Measurements from ENCODE around the gene EXOC2.
"Not testable (repeated sequence)": the region's sequence is repeated elsewhere in the genome, so short reads cannot be mapped to it uniquely, and the experiment has no call there.

The EXOC2 gene

DNA sequence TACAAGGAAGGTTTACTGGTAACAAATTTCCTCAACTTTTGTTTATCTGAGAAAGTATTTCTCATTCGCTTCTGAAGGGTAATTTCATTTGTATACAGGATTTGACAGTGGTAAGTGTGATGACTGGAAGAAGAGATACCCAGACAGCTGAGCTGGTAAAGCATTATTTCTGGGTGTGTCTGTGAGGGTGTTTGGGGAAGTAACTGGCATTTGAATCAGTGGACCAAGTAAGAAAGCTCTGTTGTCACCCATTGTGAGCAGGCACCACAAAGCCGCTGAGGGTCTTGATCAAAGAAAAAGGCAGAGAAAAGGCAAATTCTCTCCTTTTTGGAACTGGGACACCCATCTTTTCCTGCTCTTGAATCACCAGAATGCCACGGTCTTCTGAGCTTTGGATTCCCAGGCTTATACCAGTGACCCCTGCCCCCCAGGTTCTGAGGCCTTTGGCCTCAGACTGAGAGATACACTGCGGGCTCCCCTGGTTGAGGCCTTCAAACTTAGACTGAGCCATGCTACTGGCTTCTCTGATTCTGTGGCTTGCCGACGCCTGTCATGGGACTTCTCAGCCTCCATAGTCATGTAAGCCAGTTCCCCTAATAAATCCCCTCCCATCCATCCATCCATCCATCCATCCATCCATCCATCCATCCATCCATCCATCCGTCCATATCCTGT is 25.5 kb downstream of the EXOC2 start:
- Histone ChIP-seq H3K4me3 (IDR thresholded peaks at IDR 0.05; ENCODE audit: insufficient read depth, low read depth, low read length) (no peak overlapping the region), H3K9ac (no peak overlapping the region), H2AFZ (ENCODE audit: low read depth) (no peak overlapping the region), H3K79me2 (ENCODE audit: insufficient read depth, low read depth) (peaks cover 16% of the 10 kb centered on the region; the same call in 1 of the 2 replicates), H3K4me2 (no peak overlapping the region), H4K20me1 (ENCODE audit: insufficient read depth) (no peaks in the 10 kb centered on the region), H3K36me3 (ENCODE audit: insufficient read depth) (no peaks in the 10 kb centered on the region), H3K27me3 (ENCODE audit: insufficient read depth, low read depth) (no peaks in the 10 kb centered on the region), H3K4me1 (ENCODE audit: low read depth, poor library complexity, severe bottlenecking) (no peaks in the 10 kb centered on the region), H3K27ac (no peak overlapping the region)
- TF ChIP-seq, protein P1, sequence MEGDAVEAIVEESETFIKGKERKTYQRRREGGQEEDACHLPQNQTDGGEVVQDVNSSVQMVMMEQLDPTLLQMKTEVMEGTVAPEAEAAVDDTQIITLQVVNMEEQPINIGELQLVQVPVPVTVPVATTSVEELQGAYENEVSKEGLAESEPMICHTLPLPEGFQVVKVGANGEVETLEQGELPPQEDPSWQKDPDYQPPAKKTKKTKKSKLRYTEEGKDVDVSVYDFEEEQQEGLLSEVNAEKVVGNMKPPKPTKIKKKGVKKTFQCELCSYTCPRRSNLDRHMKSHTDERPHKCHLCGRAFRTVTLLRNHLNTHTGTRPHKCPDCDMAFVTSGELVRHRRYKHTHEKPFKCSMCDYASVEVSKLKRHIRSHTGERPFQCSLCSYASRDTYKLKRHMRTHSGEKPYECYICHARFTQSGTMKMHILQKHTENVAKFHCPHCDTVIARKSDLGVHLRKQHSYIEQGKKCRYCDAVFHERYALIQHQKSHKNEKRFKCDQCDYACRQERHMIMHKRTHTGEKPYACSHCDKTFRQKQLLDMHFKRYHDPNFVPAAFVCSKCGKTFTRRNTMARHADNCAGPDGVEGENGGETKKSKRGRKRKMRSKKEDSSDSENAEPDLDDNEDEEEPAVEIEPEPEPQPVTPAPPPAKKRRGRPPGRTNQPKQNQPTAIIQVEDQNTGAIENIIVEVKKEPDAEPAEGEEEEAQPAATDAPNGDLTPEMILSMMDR (conservative IDR thresholded peaks at IDR 0.05; ENCODE audit: low read depth, low read length) = no peak

DNA sequence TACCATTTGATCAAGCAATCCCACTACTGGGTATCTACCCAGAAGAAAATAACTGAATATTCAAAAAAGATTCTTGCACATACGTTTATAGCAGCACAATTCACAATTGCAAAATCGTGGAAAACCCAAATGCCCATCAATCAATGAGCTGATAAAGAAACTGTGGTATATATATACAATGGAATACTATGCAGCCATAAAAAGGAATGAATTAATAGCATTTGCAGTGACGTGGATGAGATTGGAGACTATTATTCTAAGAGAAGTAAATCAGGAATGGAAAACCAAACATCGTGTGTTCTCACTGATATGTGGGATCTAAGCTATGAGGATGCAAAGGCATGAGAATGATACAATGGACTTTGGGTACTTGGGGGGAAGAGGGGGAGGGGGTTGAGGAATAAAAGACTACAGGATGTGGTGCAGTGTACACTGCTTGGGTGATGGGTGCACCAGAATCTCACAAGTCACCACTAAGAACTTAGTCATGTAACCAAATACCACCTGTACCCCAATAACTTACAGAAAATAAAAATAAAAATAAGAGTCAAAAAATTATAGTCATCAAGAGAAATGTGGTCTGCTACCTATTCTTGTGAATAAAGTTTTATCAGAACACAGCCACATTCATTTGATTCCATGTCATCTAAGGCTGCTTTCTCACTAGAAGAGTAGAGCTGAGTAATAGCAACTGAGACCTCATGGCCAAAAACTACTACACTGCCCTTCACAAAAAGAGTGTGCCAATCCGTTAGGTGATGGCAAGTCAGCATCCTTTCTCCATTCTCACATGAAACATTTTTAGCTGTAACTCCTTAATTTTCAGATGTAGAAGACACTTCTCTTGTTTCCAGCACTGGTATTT is 27.3 kb downstream of the EXOC2 start:
- H3K4me1 ChIP-seq (ENCODE audit: low read depth, poor library complexity, severe bottlenecking) = no peaks in the 10 kb centered on the region
- H3K36me3 ChIP-seq (ENCODE audit: insufficient read depth) = no peaks in the 10 kb centered on the region
- TF ChIP-seq, protein P1 (conservative IDR thresholded peaks at IDR 0.05; ENCODE audit: low read depth, low read length) = no peak
- H3K79me2 ChIP-seq (ENCODE audit: insufficient read depth, low read depth) = peaks cover 29% of the 10 kb centered on the region; the same call in 1 of the 2 replicates
- no peaks in the 10 kb centered on the region for H4K20me1 ChIP-seq (ENCODE audit: insufficient read depth)
- H3K4me2 ChIP-seq = no peak overlapping the region
- no peaks in the 10 kb centered on the region for H3K27me3 ChIP-seq (ENCODE audit: insufficient read depth, low read depth)
- no peak overlapping the region for H3K4me3 ChIP-seq (IDR thresholded peaks at IDR 0.05; ENCODE audit: insufficient read depth, low read depth, low read length)
- H2AFZ ChIP-seq (ENCODE audit: low read depth) = no peak overlapping the region
- no peak overlapping the region for H3K27ac ChIP-seq
- H3K9ac ChIP-seq = no peak overlapping the region

DNA sequence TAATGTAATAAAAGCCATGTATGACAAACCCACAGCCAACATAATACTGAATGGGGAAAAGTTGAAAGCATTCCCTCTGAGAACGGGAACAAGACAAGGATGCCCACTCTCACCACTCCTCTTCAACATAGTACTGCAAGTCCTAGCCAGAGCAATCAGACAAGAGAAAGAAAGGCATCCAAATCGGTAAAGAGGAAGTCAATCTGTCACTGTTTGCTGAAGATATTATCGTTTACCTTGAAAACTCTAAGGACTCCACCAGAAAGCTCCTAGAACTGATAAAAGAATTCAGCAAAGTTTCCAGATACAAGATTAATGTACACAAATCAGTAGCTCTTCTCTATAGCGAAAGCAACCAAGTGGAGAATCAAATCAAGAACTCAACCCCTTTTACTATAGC is 29.2 kb downstream of the EXOC2 start:
- not testable (repeated sequence) for H4K20me1 ChIP-seq (ENCODE audit: insufficient read depth); H3K36me3 ChIP-seq (ENCODE audit: insufficient read depth); H2AFZ ChIP-seq (ENCODE audit: low read depth); H3K9ac ChIP-seq; H3K27me3 ChIP-seq (ENCODE audit: insufficient read depth, low read depth); H3K4me3 ChIP-seq (IDR thresholded peaks at IDR 0.05; ENCODE audit: insufficient read depth, low read depth, low read length); H3K4me1 ChIP-seq (ENCODE audit: low read depth, poor library complexity, severe bottlenecking); H3K27ac ChIP-seq; H3K4me2 ChIP-seq
- peaks cover 34% of the 10 kb centered on the region; the same call in 1 of the 2 replicates for H3K79me2 ChIP-seq (ENCODE audit: insufficient read depth, low read depth)

DNA sequence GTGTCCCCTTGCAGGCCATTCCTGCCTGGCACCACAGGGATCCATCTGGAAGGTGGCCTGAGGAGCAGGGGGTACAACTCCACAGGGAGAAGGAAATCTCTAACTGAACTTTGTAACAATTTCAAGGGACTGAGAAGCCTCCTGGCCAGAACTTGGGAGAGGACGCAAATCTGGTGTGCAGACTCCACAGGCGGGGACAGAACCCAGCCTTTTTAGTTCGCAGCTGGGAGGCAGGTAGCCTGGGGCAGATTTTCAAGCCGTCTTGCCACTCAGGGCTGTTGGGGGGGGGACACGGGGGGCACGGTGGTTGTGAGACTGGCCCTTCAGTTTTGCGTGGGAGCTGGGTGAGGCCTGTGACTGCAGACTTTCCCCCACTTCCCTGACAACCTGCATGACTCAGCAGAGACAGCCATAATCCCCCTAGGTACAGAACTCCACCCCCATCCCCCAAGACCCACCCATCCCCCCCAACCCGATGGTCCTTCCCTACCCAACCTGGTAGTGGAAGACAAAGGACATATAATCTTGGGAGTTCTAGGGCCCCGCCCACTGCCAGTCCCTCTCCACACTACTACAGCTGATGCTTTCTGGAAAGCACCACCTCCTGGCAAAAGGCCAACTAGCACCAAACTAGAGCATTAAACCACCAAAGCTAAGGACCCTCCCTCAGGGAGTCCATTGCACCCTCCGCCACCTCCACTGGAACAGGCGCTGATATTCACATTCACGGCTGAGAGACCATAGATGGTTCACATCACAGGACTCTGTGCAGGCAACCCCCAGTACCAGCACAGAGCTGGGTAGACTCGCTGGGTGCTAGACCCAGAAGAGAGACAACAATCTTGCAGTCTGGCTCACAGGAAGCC is 33.0 kb downstream of the EXOC2 start:
- no peaks in the 10 kb centered on the region for H3K36me3 ChIP-seq (ENCODE audit: insufficient read depth)
- H3K27me3 ChIP-seq (ENCODE audit: insufficient read depth, low read depth) = no peaks in the 10 kb centered on the region
- no peaks in the 10 kb centered on the region for H4K20me1 ChIP-seq (ENCODE audit: insufficient read depth)
- H3K79me2 ChIP-seq (ENCODE audit: insufficient read depth, low read depth) = peaks cover 34% of the 10 kb centered on the region; the same call in 1 of the 2 replicates
- H3K4me1 ChIP-seq (ENCODE audit: low read depth, poor library complexity, severe bottlenecking) = no peaks in the 10 kb centered on the region
- no peak overlapping the region for H3K27ac ChIP-seq
- TF ChIP-seq, protein P1 (conservative IDR thresholded peaks at IDR 0.05; ENCODE audit: low read depth, low read length) = no peak
- H3K9ac ChIP-seq = no peak overlapping the region
- no peak overlapping the region for H3K4me3 ChIP-seq (IDR thresholded peaks at IDR 0.05; ENCODE audit: insufficient read depth, low read depth, low read length)
- H3K4me2 ChIP-seq = no peak overlapping the region
- H2AFZ ChIP-seq (ENCODE audit: low read depth) = no peak overlapping the region

Data from KMS-11 (cell line).